ENCODE measurements around the gene CNTD1. TPM values are rescaled to one million over a fixed set of nuclear protein-coding genes. Genes with fewer than 3 reads are reported as not detected.
A peak's percentile ranks its signal among the peaks of the same experiment; 100 is the strongest.

CNTD1 gene
- total and polyA plus RNA-seq, 2 experiments from 2014 or later = 0.71 TPM; not detected in 1

DNA sequence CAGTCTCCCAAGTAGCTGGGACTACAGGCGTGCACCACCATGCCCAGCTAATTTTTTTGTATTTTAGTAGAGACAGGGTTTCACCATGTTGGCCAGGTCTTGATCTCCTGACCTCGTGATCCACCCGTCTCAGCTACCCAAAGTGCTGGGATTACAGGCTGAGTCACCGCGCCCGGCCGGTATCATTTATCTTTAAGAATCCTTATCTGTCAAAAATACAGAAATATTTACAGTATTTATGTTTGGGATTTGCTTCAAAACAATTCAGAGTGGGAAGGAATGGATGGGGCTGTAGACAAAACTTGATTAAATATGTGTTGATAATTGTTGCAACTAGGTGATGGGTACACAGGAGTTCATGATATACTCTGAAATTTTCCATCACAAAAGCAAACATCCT, 22.5 kb downstream of the CNTD1 start:
- Histone ChIP-seq H3K79me2 (ENCODE audit: insufficient read depth) (peaks cover 53% of the 10 kb centered on the region), H2AFZ (no peak overlapping the region), H3K27me3 (replicated peaks; ENCODE audit: insufficient read depth) (no peaks in the 10 kb centered on the region), H3K9ac (no peak overlapping the region), H3F3A (ENCODE audit: insufficient read depth) (peaks cover 40% of the 10 kb centered on the region), H4K20me1 (ENCODE audit: insufficient read depth) (no peaks in the 10 kb centered on the region), H3K9me3 (ENCODE audit: low read depth) (no peaks in the 10 kb centered on the region), H3K4me2 (ENCODE audit: unreplicated experiment) (no peak overlapping the region), H3K36me3 (ENCODE audit: low read depth) (peaks cover 43% of the 10 kb centered on the region), H3K4me1 (ENCODE audit: insufficient read depth) (peaks cover 25% of the 10 kb centered on the region), H3K9me2 (ENCODE audit: insufficient read depth) (no peaks in the 10 kb centered on the region), H3K27ac (no peak overlapping the region), H3K4me3 (no peak overlapping the region)
- whole genome bisulfite sequencing, 2 experiments (ENCODE audit: low coverage in 1 of 2, low lambda C conversion rate in 2 of 2, missing lambda C conversion rate in 2 of 2) = 88 to 91% methylated on average over 7 of the region's 7 CpGs
- TF ChIP-seq EZH2phosphoT487 (IDR thresholded peaks at IDR 0.05; ENCODE audit: insufficient read depth, low read depth) (no peak), EZH2 (IDR thresholded peaks at IDR 0.05; ENCODE audit: insufficient read depth, poor library complexity, severe bottlenecking) (no peak)
- no peak for DNase-seq
- in situ Hi-C loops (cut with MboI) = no loop called here

GRCh38 chr17:42827472-42827871, 28.8 kb downstream of the CNTD1 start:
- H3F3A ChIP-seq (ENCODE audit: insufficient read depth) = no peaks in the 10 kb centered on the region
- H3K4me3 ChIP-seq = no peak overlapping the region
- H3K79me2 ChIP-seq (ENCODE audit: insufficient read depth) = peaks cover 21% of the 10 kb centered on the region
- H3K27me3 ChIP-seq (replicated peaks; ENCODE audit: insufficient read depth) = no peaks in the 10 kb centered on the region
- no peak overlapping the region for H3K4me2 ChIP-seq (ENCODE audit: unreplicated experiment)
- DNase-seq = no peak
- 80 to 93% methylated on average over 1 of the region's 1 CpG for WGBS, 2 experiments (ENCODE audit: low coverage in 1 of 2, low lambda C conversion rate in 2 of 2, missing lambda C conversion rate in 2 of 2)
- TF ChIP-seq EZH2 (IDR thresholded peaks at IDR 0.05; ENCODE audit: insufficient read depth, poor library complexity, severe bottlenecking) (no peak), EZH2phosphoT487 (IDR thresholded peaks at IDR 0.05; ENCODE audit: insufficient read depth, low read depth) (no peak)
- H3K27ac ChIP-seq = no peak overlapping the region
- H3K36me3 ChIP-seq (ENCODE audit: low read depth) = no peaks in the 10 kb centered on the region
- H4K20me1 ChIP-seq (ENCODE audit: insufficient read depth) = no peaks in the 10 kb centered on the region
- in situ Hi-C loops (cut with MboI) = no loop called here
- no peak overlapping the region for H2AFZ ChIP-seq
- H3K9me2 ChIP-seq (ENCODE audit: insufficient read depth) = no peaks in the 10 kb centered on the region
- H3K9ac ChIP-seq = no peak overlapping the region
- H3K9me3 ChIP-seq (ENCODE audit: low read depth) = no peaks in the 10 kb centered on the region
- peaks cover 10% of the 10 kb centered on the region for H3K4me1 ChIP-seq (ENCODE audit: insufficient read depth)

- TF ChIP-seq EZH2 (IDR thresholded peaks at IDR 0.05; ENCODE audit: insufficient read depth, poor library complexity, severe bottlenecking) = no peak
- TF ChIP-seq EZH2phosphoT487 (IDR thresholded peaks at IDR 0.05; ENCODE audit: insufficient read depth, low read depth) = no peak
- Histone ChIP-seq H2AFZ (no peak overlapping the region), H3F3A (ENCODE audit: insufficient read depth) (no peaks in the 10 kb centered on the region), H3K36me3 (ENCODE audit: low read depth) (no peaks in the 10 kb centered on the region), H3K4me3 (no peak overlapping the region), H4K20me1 (ENCODE audit: insufficient read depth) (no peaks in the 10 kb centered on the region), H3K9me3 (ENCODE audit: low read depth) (no peaks in the 10 kb centered on the region), H3K9ac (no peak overlapping the region), H3K4me1 (ENCODE audit: insufficient read depth) (peaks cover 17% of the 10 kb centered on the region), H3K27ac (no peak overlapping the region), H3K27me3 (replicated peaks; ENCODE audit: insufficient read depth) (no peaks in the 10 kb centered on the region), H3K79me2 (ENCODE audit: insufficient read depth) (peaks cover 38% of the 10 kb centered on the region), H3K9me2 (ENCODE audit: insufficient read depth) (no peaks in the 10 kb centered on the region), H3K4me2 (ENCODE audit: unreplicated experiment) (no peak overlapping the region)
- in situ Hi-C loops (cut with MboI) = no loop called here
- DNase-seq = no peak
These were observed 32.3 kb downstream of the CNTD1 start for GRCh38 chr17:42830971-42831370.

- Histone ChIP-seq H3K27me3 (replicated peaks; ENCODE audit: insufficient read depth) (no peaks in the 10 kb centered on the region), H3K9me2 (ENCODE audit: insufficient read depth) (no peaks in the 10 kb centered on the region), H3K4me2 (ENCODE audit: unreplicated experiment) (peak overlapping the region; percentile 99), H3K9ac (peak overlapping the region; percentile 97), H3F3A (ENCODE audit: insufficient read depth) (no peaks in the 10 kb centered on the region), H3K9me3 (ENCODE audit: low read depth) (no peaks in the 10 kb centered on the region), H4K20me1 (ENCODE audit: insufficient read depth) (no peaks in the 10 kb centered on the region), H3K27ac (peak overlapping the region; percentile 79), H3K4me1 (ENCODE audit: insufficient read depth) (peaks cover 17% of the 10 kb centered on the region), H3K4me3 (peak overlapping the region; percentile 94), H3K36me3 (ENCODE audit: low read depth) (no peaks in the 10 kb centered on the region; the same call in 1 of the 2 replicates), H2AFZ (peak overlapping the region; percentile 98), H3K79me2 (ENCODE audit: insufficient read depth) (peaks cover 52% of the 10 kb centered on the region)
- 51% methylated on average over 9 of the region's 9 CpGs for WGBS, 2 experiments (ENCODE audit: low coverage in 1 of 2, low lambda C conversion rate in 2 of 2, missing lambda C conversion rate in 2 of 2)
- in situ Hi-C loops (cut with MboI) = no loop called here
- DNase-seq = peak; percentile 42
- TF ChIP-seq EZH2 (IDR thresholded peaks at IDR 0.05; ENCODE audit: insufficient read depth, poor library complexity, severe bottlenecking) (no peak), EZH2phosphoT487 (IDR thresholded peaks at IDR 0.05; ENCODE audit: insufficient read depth, low read depth) (no peak)
These were observed 33.7 kb downstream of the CNTD1 start for GRCh38 chr17:42832213-42832933.
